ENCODE results near the gene BCAS3. TPM values are rescaled to one million over a fixed set of nuclear protein-coding genes. Genes with fewer than 3 reads are reported as not detected.
A peak's percentile ranks its signal among the peaks of the same experiment; 100 is the strongest.

BCAS3 gene
- polyA plus RNA-seq, 1 donor from 2014 or later = 21.6 TPM

GRCh38 chr17:61396586-61397085 lies 719.0 kb downstream of the BCAS3 start:
- Histone ChIP-seq H3F3A (ENCODE audit: insufficient read depth, low read length, poor library complexity, severe bottlenecking) (no peaks in the 10 kb centered on the region), H3K4me2 (ENCODE audit: low read length) (no peak overlapping the region), H3K36me3 (ENCODE audit: insufficient read depth, low read length) (no peaks in the 10 kb centered on the region), H3K79me2 (replicated peaks; ENCODE audit: insufficient read depth, low read length) (no peaks in the 10 kb centered on the region), H3K27me3 (ENCODE audit: insufficient read depth, low read depth, low read length) (peaks cover 91% of the 10 kb centered on the region), H4K20me1 (ENCODE audit: insufficient read depth) (no peaks in the 10 kb centered on the region), H3K27ac (ENCODE audit: low read length) (no peak overlapping the region), H3K9me3 (ENCODE audit: low read length) (peaks cover 4% of the 10 kb centered on the region), H3K9me2 (ENCODE audit: insufficient read depth, low read length) (no peaks in the 10 kb centered on the region), H3K9ac (ENCODE audit: low read length) (no peak overlapping the region), H2AFZ (ENCODE audit: low read depth, low read length) (no peak overlapping the region), H3K4me3 (ENCODE audit: low read length) (no peak overlapping the region)
- TF ChIP-seq MXI1 (conservative IDR thresholded peaks at IDR 0.05; ENCODE audit: poor library complexity, severe bottlenecking) (no peak), RAD21 (conservative IDR thresholded peaks at IDR 0.05) (no peak), SMC3 (conservative IDR thresholded peaks at IDR 0.05; ENCODE audit: poor library complexity) (no peak), EZH2 (IDR thresholded peaks at IDR 0.05; ENCODE audit: borderline replicate concordance, insufficient read depth, low read length, poor library complexity, severe bottlenecking) (peak; percentile 71), CTCF (IDR thresholded peaks at IDR 0.05; ENCODE audit: poor library complexity, severe bottlenecking) (no peak), POLR2AphosphoS5 (IDR thresholded peaks at IDR 0.05) (no peak), TAF1 (IDR thresholded peaks at IDR 0.05; ENCODE audit: low read depth) (no peak), EP300 (conservative IDR thresholded peaks at IDR 0.05; ENCODE audit: poor library complexity, severe bottlenecking) (no peak)
- TF ChIP-seq, protein P1, sequence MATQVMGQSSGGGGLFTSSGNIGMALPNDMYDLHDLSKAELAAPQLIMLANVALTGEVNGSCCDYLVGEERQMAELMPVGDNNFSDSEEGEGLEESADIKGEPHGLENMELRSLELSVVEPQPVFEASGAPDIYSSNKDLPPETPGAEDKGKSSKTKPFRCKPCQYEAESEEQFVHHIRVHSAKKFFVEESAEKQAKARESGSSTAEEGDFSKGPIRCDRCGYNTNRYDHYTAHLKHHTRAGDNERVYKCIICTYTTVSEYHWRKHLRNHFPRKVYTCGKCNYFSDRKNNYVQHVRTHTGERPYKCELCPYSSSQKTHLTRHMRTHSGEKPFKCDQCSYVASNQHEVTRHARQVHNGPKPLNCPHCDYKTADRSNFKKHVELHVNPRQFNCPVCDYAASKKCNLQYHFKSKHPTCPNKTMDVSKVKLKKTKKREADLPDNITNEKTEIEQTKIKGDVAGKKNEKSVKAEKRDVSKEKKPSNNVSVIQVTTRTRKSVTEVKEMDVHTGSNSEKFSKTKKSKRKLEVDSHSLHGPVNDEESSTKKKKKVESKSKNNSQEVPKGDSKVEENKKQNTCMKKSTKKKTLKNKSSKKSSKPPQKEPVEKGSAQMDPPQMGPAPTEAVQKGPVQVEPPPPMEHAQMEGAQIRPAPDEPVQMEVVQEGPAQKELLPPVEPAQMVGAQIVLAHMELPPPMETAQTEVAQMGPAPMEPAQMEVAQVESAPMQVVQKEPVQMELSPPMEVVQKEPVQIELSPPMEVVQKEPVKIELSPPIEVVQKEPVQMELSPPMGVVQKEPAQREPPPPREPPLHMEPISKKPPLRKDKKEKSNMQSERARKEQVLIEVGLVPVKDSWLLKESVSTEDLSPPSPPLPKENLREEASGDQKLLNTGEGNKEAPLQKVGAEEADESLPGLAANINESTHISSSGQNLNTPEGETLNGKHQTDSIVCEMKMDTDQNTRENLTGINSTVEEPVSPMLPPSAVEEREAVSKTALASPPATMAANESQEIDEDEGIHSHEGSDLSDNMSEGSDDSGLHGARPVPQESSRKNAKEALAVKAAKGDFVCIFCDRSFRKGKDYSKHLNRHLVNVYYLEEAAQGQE (IDR thresholded peaks at IDR 0.05; ENCODE audit: borderline replicate concordance) = no peak

GRCh38 chr17:61397086-61397842 lies 719.6 kb downstream of the BCAS3 start:
- Histone ChIP-seq H3F3A (ENCODE audit: insufficient read depth, low read length, poor library complexity, severe bottlenecking) (no peaks in the 10 kb centered on the region), H3K4me3 (ENCODE audit: low read length) (peak overlapping the region; percentile 38), H3K79me2 (replicated peaks; ENCODE audit: insufficient read depth, low read length) (no peaks in the 10 kb centered on the region), H4K20me1 (ENCODE audit: insufficient read depth) (no peaks in the 10 kb centered on the region), H2AFZ (ENCODE audit: low read depth, low read length) (no peak overlapping the region), H3K9me3 (ENCODE audit: low read length) (peaks cover 4% of the 10 kb centered on the region), H3K4me2 (ENCODE audit: low read length) (no peak overlapping the region), H3K9ac (ENCODE audit: low read length) (no peak overlapping the region), H3K27ac (ENCODE audit: low read length) (no peak overlapping the region), H3K36me3 (ENCODE audit: insufficient read depth, low read length) (no peaks in the 10 kb centered on the region), H3K9me2 (ENCODE audit: insufficient read depth, low read length) (no peaks in the 10 kb centered on the region), H3K27me3 (ENCODE audit: insufficient read depth, low read depth, low read length) (peaks cover 95% of the 10 kb centered on the region)
- peak; percentile 80 for TF ChIP-seq EZH2 (IDR thresholded peaks at IDR 0.05; ENCODE audit: borderline replicate concordance, insufficient read depth, low read length, poor library complexity, severe bottlenecking)
- TF ChIP-seq, protein P1 (IDR thresholded peaks at IDR 0.05; ENCODE audit: borderline replicate concordance) = no peak
